Measurements from ENCODE around the gene FLYWCH2.

The FLYWCH2 gene

DNA sequence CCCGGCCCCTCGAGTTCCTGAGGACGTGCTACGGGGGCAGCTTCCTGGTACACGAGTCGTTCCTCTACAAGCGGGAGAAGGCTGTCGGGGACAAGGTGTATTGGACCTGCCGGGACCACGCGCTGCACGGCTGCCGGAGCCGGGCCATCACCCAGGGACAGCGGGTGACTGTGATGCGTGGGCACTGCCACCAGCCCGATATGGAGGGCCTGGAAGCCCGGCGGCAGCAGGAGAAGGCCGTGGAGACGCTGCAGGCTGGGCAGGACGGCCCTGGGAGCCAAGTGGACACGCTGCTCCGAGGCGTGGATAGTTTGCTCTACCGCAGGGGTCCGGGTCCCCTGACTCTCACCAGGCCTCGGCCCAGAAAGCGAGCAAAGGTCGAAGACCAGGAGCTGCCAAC, 50.1 kb downstream of the FLYWCH2 start:
- POLR2A ChIA-PET (ENCODE audit: low non-redundant PET) = no interaction called here

DNA sequence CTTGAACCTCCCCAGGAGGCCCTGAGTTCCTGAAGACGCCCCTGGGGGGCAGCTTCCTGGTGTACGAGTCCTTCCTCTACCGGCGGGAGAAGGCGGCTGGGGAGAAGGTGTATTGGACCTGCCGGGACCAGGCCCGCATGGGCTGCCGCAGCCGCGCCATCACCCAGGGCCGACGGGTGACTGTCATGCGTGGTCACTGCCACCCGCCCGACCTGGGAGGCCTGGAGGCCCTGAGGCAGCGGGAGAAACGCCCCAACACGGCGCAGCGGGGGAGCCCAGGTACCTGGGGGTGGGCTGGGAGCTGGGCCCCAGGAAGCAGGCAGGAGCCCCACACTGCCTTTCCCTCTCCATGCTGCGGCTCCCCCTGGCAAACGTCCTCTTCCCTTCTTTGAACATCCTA, 50.7 kb downstream of the FLYWCH2 start:
- POLR2A ChIA-PET (ENCODE audit: low non-redundant PET) = no interaction called here
- CTCF ChIA-PET = no interaction called here
- TF ChIP-seq, protein P1, sequence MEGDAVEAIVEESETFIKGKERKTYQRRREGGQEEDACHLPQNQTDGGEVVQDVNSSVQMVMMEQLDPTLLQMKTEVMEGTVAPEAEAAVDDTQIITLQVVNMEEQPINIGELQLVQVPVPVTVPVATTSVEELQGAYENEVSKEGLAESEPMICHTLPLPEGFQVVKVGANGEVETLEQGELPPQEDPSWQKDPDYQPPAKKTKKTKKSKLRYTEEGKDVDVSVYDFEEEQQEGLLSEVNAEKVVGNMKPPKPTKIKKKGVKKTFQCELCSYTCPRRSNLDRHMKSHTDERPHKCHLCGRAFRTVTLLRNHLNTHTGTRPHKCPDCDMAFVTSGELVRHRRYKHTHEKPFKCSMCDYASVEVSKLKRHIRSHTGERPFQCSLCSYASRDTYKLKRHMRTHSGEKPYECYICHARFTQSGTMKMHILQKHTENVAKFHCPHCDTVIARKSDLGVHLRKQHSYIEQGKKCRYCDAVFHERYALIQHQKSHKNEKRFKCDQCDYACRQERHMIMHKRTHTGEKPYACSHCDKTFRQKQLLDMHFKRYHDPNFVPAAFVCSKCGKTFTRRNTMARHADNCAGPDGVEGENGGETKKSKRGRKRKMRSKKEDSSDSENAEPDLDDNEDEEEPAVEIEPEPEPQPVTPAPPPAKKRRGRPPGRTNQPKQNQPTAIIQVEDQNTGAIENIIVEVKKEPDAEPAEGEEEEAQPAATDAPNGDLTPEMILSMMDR (conservative IDR thresholded peaks at IDR 0.05; ENCODE audit: low read depth) = no peak
- no peak for DNase-seq (ENCODE audit: low spot score)
- H3K27ac ChIP-seq = no peak overlapping the region; the same call in none of the 2 replicates

More for the DNA sequence above, 50.1 kb downstream of the FLYWCH2 start:
- TF ChIP-seq, protein P1 (conservative IDR thresholded peaks at IDR 0.05; ENCODE audit: low read depth) = no peak
- DNase-seq (ENCODE audit: low spot score) = no peak
- CTCF ChIA-PET = no interaction called here
- no peak overlapping the region; the same call in 1 of the 2 replicates for H3K27ac ChIP-seq

DNA sequence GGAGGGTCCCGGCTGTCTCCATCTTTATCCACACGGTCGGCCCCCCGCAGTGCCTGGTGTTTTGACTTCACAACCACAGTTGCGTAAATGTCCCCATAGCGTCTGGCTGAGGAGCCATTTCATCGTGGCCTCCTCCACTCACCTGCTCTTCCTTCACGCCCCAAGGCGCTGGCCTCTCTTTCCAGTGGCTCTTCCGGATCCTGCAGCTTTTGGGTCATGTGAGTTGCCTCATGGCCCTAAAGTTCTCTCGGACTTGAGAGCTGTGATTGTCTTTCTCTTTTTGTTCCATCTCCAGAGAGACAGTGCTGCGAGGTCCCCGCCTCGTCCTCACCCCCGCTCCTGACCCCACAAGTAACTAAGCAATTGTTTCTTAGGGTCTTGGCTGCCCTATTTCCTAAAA, 51.4 kb downstream of the FLYWCH2 start:
- no peak overlapping the region; the same call in 1 of the 2 replicates for H3K27ac ChIP-seq
- TF ChIP-seq, protein P1 (conservative IDR thresholded peaks at IDR 0.05; ENCODE audit: low read depth) = no peak
- ChIA-PET POLR2A (ENCODE audit: low non-redundant PET) (interaction anchor here (0.6 kb wide), 1 partner anchor 26 kb away, joined by 9 read pairs; no protein-coding TSS in a partner anchor), CTCF (no interaction called here)
- DNase-seq (ENCODE audit: low spot score) = no peak

DNA sequence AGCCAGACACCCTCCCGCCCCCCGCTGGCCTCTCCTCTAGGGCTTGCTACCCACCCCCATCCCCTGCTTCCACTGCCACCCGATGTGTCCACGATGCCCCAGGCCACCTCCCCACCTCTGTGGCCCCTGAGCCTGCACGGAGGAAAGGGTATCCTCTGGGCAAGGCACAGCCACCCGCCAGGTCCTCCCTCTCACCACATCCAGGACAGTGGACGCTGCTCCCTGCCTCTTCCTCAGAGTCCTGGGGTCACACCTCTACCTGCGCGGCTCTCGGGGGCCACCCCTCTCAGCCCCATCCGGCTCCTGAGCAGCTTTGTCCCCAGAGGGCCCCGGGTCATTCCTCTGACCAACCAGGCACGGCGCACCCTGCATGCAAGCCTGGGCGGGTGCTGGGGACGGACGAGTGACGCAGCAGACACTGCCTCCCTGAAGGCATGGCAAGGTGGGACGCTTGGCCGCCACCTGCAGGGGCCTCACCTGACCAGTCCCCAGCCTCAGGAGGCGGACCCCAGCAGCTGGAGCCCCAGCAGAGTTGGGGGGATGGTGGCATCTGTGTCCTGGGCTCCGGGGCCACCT, 53.5 kb downstream of the FLYWCH2 start:
- DNase-seq (ENCODE audit: low spot score) = no peak
- ChIA-PET CTCF (no interaction called here), POLR2A (ENCODE audit: low non-redundant PET) (no interaction called here)
- H3K27ac ChIP-seq = no peak overlapping the region
- TF ChIP-seq, protein P1 (conservative IDR thresholded peaks at IDR 0.05; ENCODE audit: low read depth) = no peak

DNA sequence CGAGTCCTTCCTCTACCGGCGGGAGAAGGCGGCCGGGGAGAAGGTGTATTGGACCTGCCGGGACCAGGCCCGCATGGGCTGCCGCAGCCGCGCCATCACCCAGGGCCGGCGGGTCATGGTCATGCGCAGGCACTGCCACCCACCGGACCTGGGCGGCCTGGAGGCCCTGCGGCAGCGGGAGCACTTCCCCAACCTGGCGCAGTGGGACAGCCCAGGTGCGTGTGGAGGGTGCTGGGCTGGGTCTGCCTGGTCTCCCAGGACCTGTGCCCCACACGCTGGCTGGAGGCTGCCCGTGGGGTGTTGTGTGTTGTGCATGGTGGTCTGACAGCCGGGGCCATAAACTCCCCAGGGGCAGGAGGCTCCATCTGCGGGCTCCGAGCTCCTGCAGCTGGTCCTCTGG, 54.2 kb downstream of the FLYWCH2 start:
- H3K27ac ChIP-seq = no peak overlapping the region
- ChIA-PET CTCF (no interaction called here), POLR2A (ENCODE audit: low non-redundant PET) (no interaction called here)
- no peak for DNase-seq (ENCODE audit: low spot score)
- TF ChIP-seq, protein P1 (conservative IDR thresholded peaks at IDR 0.05; ENCODE audit: low read depth) = no peak

DNA sequence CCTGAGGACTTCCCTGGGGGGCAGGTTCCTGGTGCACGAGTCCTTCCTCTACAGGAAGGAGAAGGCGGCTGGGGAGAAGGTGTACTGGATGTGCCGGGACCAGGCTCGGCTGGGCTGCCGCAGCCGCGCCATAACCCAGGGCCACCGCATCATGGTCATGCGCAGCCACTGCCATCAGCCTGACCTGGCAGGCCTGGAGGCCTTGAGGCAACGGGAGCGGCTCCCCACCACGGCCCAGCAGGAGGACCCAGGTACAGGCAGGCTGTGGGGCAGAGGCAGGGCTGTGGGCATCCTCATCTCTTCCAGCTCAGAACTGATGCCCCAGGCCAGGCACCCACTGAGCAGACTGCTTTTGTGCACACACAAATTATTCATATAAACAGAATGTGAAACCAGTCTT, 55.2 kb downstream of the FLYWCH2 start:
- POLR2A ChIA-PET (ENCODE audit: low non-redundant PET) = no interaction called here

More for the DNA sequence above, 55.2 kb downstream of the FLYWCH2 start:
- no peak overlapping the region for H3K27ac ChIP-seq
- TF ChIP-seq, protein P1 (conservative IDR thresholded peaks at IDR 0.05; ENCODE audit: low read depth) = no peak
- CTCF ChIA-PET = interaction anchor here (0.6 kb wide), 1 partner anchor 9 kb away, joined by 4 read pairs; no protein-coding TSS in a partner anchor
- DNase-seq (ENCODE audit: low spot score) = no peak

Measured in RWPE1 (cell line).